Panc1 (cell line): Measurements from ENCODE around the gene BLOC1S3. TPM values are rescaled to one million over a fixed set of nuclear protein-coding genes. Genes with fewer than 3 reads are reported as not detected.

Source experiments
- ATAC-seq: fragments of 200-7000 bp; cut with Tn5 transposase; 2 replicates; pipeline ENCODE4 v1.9.1; 2020; ENCODE audit warnings: mild to moderate bottlenecking, moderate library complexity
- BruUV-seq: library from RNA; stranded (reverse); fragments of 400-500 nt; replicated peaks from 2 replicates; lab custom pipeline; 2021; lab: Mats Ljungman, UMichigan
- CTCF ChIA-PET: fragments of 300-600 bp; sonication (Branson Sonifier 250); formaldehyde crosslinking; loops from one replicate; lab custom pipeline; 2022; ENCODE audit warnings: antibody characterized with exemption; lab: Charles Lee
- POLR2A ChIA-PET: fragments of 300-600 bp; sonication (Branson Sonifier 250); formaldehyde crosslinking; loops from one replicate; lab custom pipeline; 2022; ENCODE audit warnings: antibody characterized with exemption; lab: Charles Lee
- DNase-seq: peaks from one replicate; pipeline ENCODE4 v3.0.0-alpha.2; 2010; ENCODE audit warnings: low read depth, low spot score
- H3K27ac ChIP-seq: 2 replicates; pipeline ENCODE4 v1.5.1; 2011; ENCODE audit warnings: mild to moderate bottlenecking, low read length, inconsistent platforms
- H3K27me3 ChIP-seq: fragments of 200-500 bp; sonication (Bioruptor generic); 2 replicates; pipeline ENCODE4 v1.6.0; 2014; ENCODE audit warnings: low read length, inconsistent platforms; ENCODE audit not compliant: control insufficient read depth, insufficient read depth
- H3K36me3 ChIP-seq: fragments of 200-500 bp; sonication (Bioruptor generic); 2 replicates; pipeline ENCODE4 v1.5.1; 2014; ENCODE audit warnings: inconsistent platforms, mild to moderate bottlenecking, low read length, moderate library complexity; ENCODE audit not compliant: control insufficient read depth, insufficient read depth
- H3K4me1 ChIP-seq: 2 replicates; pipeline ENCODE4 v1.5.1; 2011; ENCODE audit warnings: inconsistent platforms, mild to moderate bottlenecking, low read length, moderate library complexity; ENCODE audit not compliant: control insufficient read depth, insufficient read depth
- H3K4me3 ChIP-seq, 2 experiments: 2 replicates each; pipeline ENCODE4 v1.5.1; 2011 to 2012; ENCODE audit warnings: low read depth in 2 of 2, low read length in 2 of 2, mild to moderate bottlenecking in 2 of 2, inconsistent platforms in 1 of 2, moderate library complexity in 1 of 2
- H3K9me3 ChIP-seq: fragments of 200-500 bp; sonication (Bioruptor generic); 2 replicates; pipeline ENCODE4 v1.5.1; 2014; ENCODE audit warnings: low read depth, mild to moderate bottlenecking, inconsistent platforms, low read length, moderate library complexity; ENCODE audit not compliant: control insufficient read depth, insufficient read depth
- CTCF ChIP-seq: fragments of 450-650 bp; IDR thresholded peaks from 2 replicates; pipeline ENCODE4 v1.5.1; 2017; ENCODE audit warnings: mild to moderate bottlenecking
- POLR2AphosphoS5 ChIP-seq: IDR thresholded peaks from 2 replicates; pipeline ENCODE4 v1.6.1; 2012; ENCODE audit warnings: mild to moderate bottlenecking, low read depth, low read length, moderate library complexity
- REST ChIP-seq, 2 experiments: IDR thresholded peaks; 2 replicates each; pipeline ENCODE4 v1.6.1; 2011 to 2012; ENCODE audit warnings: low read depth in 2 of 2, control low read depth in 1 of 2, low read length in 1 of 2, mild to moderate bottlenecking in 1 of 2, moderate library complexity in 1 of 2; ENCODE audit not compliant: insufficient read depth in 1 of 2
- SIN3A ChIP-seq: IDR thresholded peaks from 2 replicates; pipeline ENCODE4 v1.6.1; 2012; ENCODE audit warnings: low read depth, mild to moderate bottlenecking, low read length, moderate library complexity, borderline replicate concordance; ENCODE audit not compliant: insufficient read depth
- TCF7L2 ChIP-seq: IDR thresholded peaks from 2 replicates; pipeline ENCODE4 v1.6.1; 2011; ENCODE audit warnings: mild to moderate bottlenecking, low read depth, low read length, inconsistent platforms
- in situ Hi-C: cut with HindIII; loops from 2 replicates; pipeline ENCODE4 v1.10.0; 2016; ENCODE audit warnings: low sequenced_read_pairs, low pct_unique_long_range_greater_than_20kb
- intact Hi-C: fragments of 100-400 bp; cut with micrococcal nuclease; formaldehyde crosslinking; loops from one replicate; pipeline ENCODE4 v1.10.0; 2022; ENCODE audit not compliant: unreplicated experiment
- total RNA-seq: library from RNA; stranded (reverse); gene quantifications from one replicate; pipeline ENCODE4 v1.2.1, GENCODE V29; 2021; ENCODE audit not compliant: unreplicated experiment

The BLOC1S3 gene
- total RNA-seq, 1 experiment from 2014 or later: 21.8 TPM

- POLR2A ChIA-PET: no interaction called here
- H3K4me1 ChIP-seq: no peaks in the 10 kb centered on the region
- no TSS peak for BruUV-seq
- no peak for DNase-seq
- CTCF ChIA-PET: interaction anchor here (0.6 kb wide), 1 partner anchor 19 kb away, joined by 5 read pairs; no protein-coding TSS in a partner anchor
- H3K27ac ChIP-seq: no peak overlapping the region
- in situ Hi-C loops: no loop called here
- no peaks in the 10 kb centered on the region for H3K9me3 ChIP-seq
- H3K27me3 ChIP-seq: no peaks in the 10 kb centered on the region
- no peaks in the 10 kb centered on the region for H3K36me3 ChIP-seq
- ATAC-seq: no peak
- no peak for TF ChIP-seq SIN3A
- TF ChIP-seq POLR2AphosphoS5: no peak
- TF ChIP-seq TCF7L2: no peak
- TF ChIP-seq CTCF: no peak
- no peak for TF ChIP-seq REST (IDR thresholded peaks at IDR 0.05; ENCODE audit: insufficient read depth in 1 of 2, low read depth in 2 of 2, low read length in 1 of 2)
- H3K4me3 ChIP-seq: no peak overlapping the region
- intact Hi-C loops: no loop called here
Measured at GRCh38 chr19:45180936-45181335, 2.4 kb downstream of the BLOC1S3 start.

GRCh38 chr19:45182758-45183157 lies 4.2 kb downstream of the BLOC1S3 start:
- no peak overlapping the region for H3K27ac ChIP-seq
- no TSS peak for BruUV-seq
- in situ Hi-C loops (no loop called here), intact Hi-C loops (no loop called here)
- H3K27me3 ChIP-seq: no peaks in the 10 kb centered on the region
- CTCF ChIA-PET: interaction anchor here (0.6 kb wide), 1 partner anchor 18 kb away, joined by 3 read pairs; no protein-coding TSS in a partner anchor
- no peaks in the 10 kb centered on the region for H3K4me1 ChIP-seq
- DNase-seq: no peak
- no peak overlapping the region for H3K4me3 ChIP-seq
- no peaks in the 10 kb centered on the region for H3K36me3 ChIP-seq
- ATAC-seq: no peak
- POLR2A ChIA-PET: no interaction called here
- TF ChIP-seq POLR2AphosphoS5: no peak
- no peak for TF ChIP-seq CTCF
- no peak for TF ChIP-seq TCF7L2
- TF ChIP-seq SIN3A: no peak
- TF ChIP-seq REST (IDR thresholded peaks at IDR 0.05; ENCODE audit: insufficient read depth in 1 of 2, low read depth in 2 of 2, low read length in 1 of 2): no peak
- H3K9me3 ChIP-seq: no peaks in the 10 kb centered on the region
